ENCODE data around the gene NR3C1.

The NR3C1 gene

DNA sequence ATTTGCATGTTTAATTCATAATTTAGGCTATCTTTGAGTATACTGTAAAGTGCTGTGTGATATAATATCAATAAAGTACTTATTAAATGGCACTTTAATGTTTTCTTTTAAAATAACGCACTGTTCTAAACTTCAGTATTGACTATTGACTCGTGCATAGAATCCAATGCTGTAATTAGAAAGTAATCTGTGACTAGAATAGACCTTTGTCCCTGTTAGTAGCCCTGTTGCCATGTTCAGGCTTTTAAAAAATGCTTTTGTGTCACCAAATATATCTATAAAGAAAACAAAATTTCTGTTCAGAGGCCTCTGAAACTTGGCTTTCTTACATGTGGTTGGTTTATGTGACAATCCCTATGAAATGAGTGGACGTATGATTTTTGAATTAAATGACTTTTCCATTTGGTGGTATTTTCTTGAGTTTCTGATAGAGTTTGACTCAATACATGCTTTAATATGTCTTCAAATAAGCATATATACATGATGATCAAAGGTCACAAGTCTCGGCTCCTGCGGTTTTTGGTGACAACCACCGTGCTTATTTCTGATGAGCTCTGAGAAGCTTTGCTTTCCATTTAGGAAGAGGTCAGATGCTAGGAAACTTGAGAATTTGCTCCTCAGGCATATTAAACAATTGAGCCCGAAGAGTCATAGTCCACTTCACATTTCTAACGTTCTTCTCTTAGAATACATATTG, 174.7 kb downstream of the NR3C1 start:
- DNase-seq = no peak

All from NCI-H1436 (cell line).